Smooth muscle cell (in vitro differentiated cells): Measurements from ENCODE around the gene HOXA6. TPM values are rescaled to one million over a fixed set of nuclear protein-coding genes. Genes with fewer than 3 reads are reported as not detected.

Experiments used
- DNase-seq: peaks from one replicate; lab custom pipeline; 2025; ENCODE audit not compliant: unreplicated experiment; lab: John Stamatoyannopoulos, UW
- H2AFZ ChIP-seq: fragments of 200-600 bp; sonication (generic); 2 replicates; pipeline ENCODE4 v1.6.0; 2016; ENCODE audit warnings: antibody characterized with exemption, low read depth, mild to moderate bottlenecking
- H3F3A ChIP-seq: fragments of 200-600 bp; sonication (generic); 2 replicates; pipeline ENCODE4 v1.6.0; 2017; ENCODE audit warnings: antibody characterized with exemption, low read depth
- H3K27ac ChIP-seq: fragments of 200-600 bp; sonication (generic); 2 replicates; pipeline ENCODE4 v1.5.1; 2016; ENCODE audit warnings: low read depth, mild to moderate bottlenecking
- H3K27me3 ChIP-seq: fragments of 200-600 bp; sonication (generic); 2 replicates; pipeline ENCODE4 v1.6.1; 2016; ENCODE audit warnings: low read depth, mild to moderate bottlenecking
- H3K36me3 ChIP-seq: fragments of 200-600 bp; sonication (generic); 2 replicates; pipeline ENCODE4 v1.5.1; 2016; ENCODE audit warnings: low read depth
- H3K4me1 ChIP-seq: fragments of 200-600 bp; sonication (generic); 2 replicates; pipeline ENCODE4 v1.5.1; 2016; ENCODE audit warnings: low read depth
- H3K4me2 ChIP-seq: fragments of 200-600 bp; sonication (generic); 2 replicates; pipeline ENCODE4 v1.6.0; 2016; ENCODE audit warnings: mild to moderate bottlenecking
- H3K4me3 ChIP-seq: fragments of 200-600 bp; sonication (generic); 2 replicates; pipeline ENCODE4 v1.5.1; 2016; ENCODE audit warnings: mild to moderate bottlenecking
- H3K79me2 ChIP-seq: fragments of 200-600 bp; sonication (generic); 2 replicates; pipeline ENCODE4 v1.6.0; 2016; ENCODE audit warnings: low read depth, mild to moderate bottlenecking
- H3K9ac ChIP-seq: fragments of 200-600 bp; sonication (generic); 2 replicates; pipeline ENCODE4 v1.6.0; 2016; ENCODE audit warnings: low read depth
- H3K9me3 ChIP-seq: fragments of 200-600 bp; sonication (generic); replicated peaks from 2 replicates; pipeline ENCODE4 v1.5.1; 2016; ENCODE audit warnings: low read depth
- H4K20me1 ChIP-seq: fragments of 200-600 bp; sonication (generic); 2 replicates; pipeline ENCODE4 v1.6.0; 2016; ENCODE audit warnings: low read depth
- CTCF ChIP-seq: fragments of 200-600 bp; sonication (generic); IDR thresholded peaks from 2 replicates; pipeline ENCODE4 v1.5.1; 2017; ENCODE audit warnings: borderline replicate concordance, mild to moderate bottlenecking, antibody characterized with exemption; ENCODE audit not compliant: insufficient read depth, poor library complexity, severe bottlenecking
- WGBS: methylation state at CpG from one replicate; pipeline ENCODE4 v1.1.7; 2016; ENCODE audit warnings: low lambda C conversion rate; 5-methylcytosine and 5-hydroxymethylcytosine counted together
- polyA plus RNA-seq: library from polyadenylated mRNA; unstranded; fragments of >200 nt; fragmentation: Nextera tagmentation; extraction: Ambion mirVana; gene quantifications from 2 replicates; pipeline ENCODE4 v1.2.1, GENCODE V29; 2016
- total RNA-seq: library from RNA; depleted of rRNA; stranded (reverse); fragments of >200 nt; gene quantifications from 2 replicates; pipeline ENCODE4 v1.2.3, GENCODE V29; 2014

The HOXA6 gene
- total and polyA plus RNA-seq, 2 experiments from 2014 or later, result 0.56 to 0.58 TPM

GRCh38 chr7:27160546-27161213 is 13.1 kb upstream of the HOXA6 start:
- peaks cover 3% of the 10 kb centered on the region for H3K4me1 ChIP-seq
- WGBS, result 9% methylated on average over 54 of the region's 54 CpGs
- no peaks in the 10 kb centered on the region for H3K9me3 ChIP-seq
- H3K36me3 ChIP-seq, result no peaks in the 10 kb centered on the region
- no peak overlapping the region for H3K9ac ChIP-seq
- H4K20me1 ChIP-seq, result peaks cover 6% of the 10 kb centered on the region
- H3F3A ChIP-seq, result no peaks in the 10 kb centered on the region
- H3K27ac ChIP-seq, result no peak overlapping the region
- DNase-seq, result peak; percentile 84
- peaks cover 65% of the 10 kb centered on the region for H3K27me3 ChIP-seq
- TF ChIP-seq CTCF, result peak; percentile 99
- peak overlapping the region; percentile 77 for H2AFZ ChIP-seq
- peak overlapping the region; percentile 67 for H3K4me3 ChIP-seq
- peak overlapping the region; percentile 89 for H3K4me2 ChIP-seq
- H3K79me2 ChIP-seq, result peaks cover 39% of the 10 kb centered on the region

DNA sequence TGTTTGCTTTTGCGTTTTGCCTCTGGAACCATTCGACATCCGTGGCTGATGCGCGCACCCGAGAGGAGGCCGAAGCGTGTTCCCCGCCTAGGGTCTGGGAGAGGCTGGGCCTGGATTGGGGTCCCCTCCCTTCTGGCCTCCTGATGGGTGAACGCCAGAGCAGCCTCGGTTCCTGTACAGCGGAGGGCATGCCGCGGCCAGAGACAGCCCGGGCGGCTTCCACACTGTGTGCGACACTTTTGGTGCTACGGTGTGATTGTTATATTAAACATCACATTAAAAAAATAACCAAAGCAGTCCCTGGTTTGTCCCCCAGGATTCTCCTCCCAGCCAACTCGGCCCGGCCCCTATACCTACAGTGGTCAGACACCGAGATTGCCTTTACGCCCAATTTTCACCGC is 12.6 kb upstream of the HOXA6 start:
- DNase-seq, result no peak
- H3K27ac ChIP-seq, result no peak overlapping the region
- H3K4me1 ChIP-seq, result peaks cover 3% of the 10 kb centered on the region
- H3F3A ChIP-seq, result no peaks in the 10 kb centered on the region
- H3K9ac ChIP-seq, result no peak overlapping the region
- peaks cover 6% of the 10 kb centered on the region for H4K20me1 ChIP-seq
- 73% methylated on average over 23 of the region's 23 CpGs for WGBS
- no peaks in the 10 kb centered on the region for H3K36me3 ChIP-seq
- H3K9me3 ChIP-seq, result no peaks in the 10 kb centered on the region
- peaks cover 65% of the 10 kb centered on the region for H3K27me3 ChIP-seq
- H3K4me2 ChIP-seq, result peak overlapping the region; percentile 89
- peak overlapping the region; percentile 67 for H3K4me3 ChIP-seq
- peaks cover 34% of the 10 kb centered on the region for H3K79me2 ChIP-seq
- peak overlapping the region; percentile 77 for H2AFZ ChIP-seq
- TF ChIP-seq CTCF, result no peak

GRCh38 chr7:27159266-27160144 is 11.9 kb upstream of the HOXA6 start:
- DNase-seq, result no peak
- Histone ChIP-seq H3K27me3 (peaks cover 65% of the 10 kb centered on the region), H3K4me2 (peak overlapping the region; percentile 89), H2AFZ (no peak overlapping the region), H3K79me2 (peaks cover 27% of the 10 kb centered on the region), H3K9me3 (no peaks in the 10 kb centered on the region), H3K4me1 (peaks cover 3% of the 10 kb centered on the region), H3K9ac (no peak overlapping the region), H3F3A (no peaks in the 10 kb centered on the region), H3K4me3 (no peak overlapping the region), H3K27ac (no peak overlapping the region), H4K20me1 (peaks cover 6% of the 10 kb centered on the region), H3K36me3 (no peaks in the 10 kb centered on the region)
- TF ChIP-seq CTCF, result no peak
- WGBS, result 65% methylated on average over 27 of the region's 27 CpGs
